ENCODE data around the gene CCDC186. TPM values are rescaled to one million over a fixed set of nuclear protein-coding genes. Genes with fewer than 3 reads are reported as not detected.

The CCDC186 gene
- total and polyA plus RNA-seq, 4 donors: 5.3 to 96.7 (median 15.1) TPM

- Histone ChIP-seq H3K27me3 (ENCODE audit: control insufficient read depth in 3 of 3, insufficient read depth in 3 of 3, low read length in 2 of 3) (no peaks in the 10 kb centered on the region), H3K36me3 (ENCODE audit: control insufficient read depth in 4 of 4, insufficient read depth in 4 of 4, low read length in 4 of 4) (peaks cover 0 to 4% (median 2%) of the 10 kb centered on the region in 4 donors), H3K27ac (ENCODE audit: low read depth in 1 of 2, low read length in 1 of 2) (no peak overlapping the region), H3K9ac (ENCODE audit: insufficient read depth in 1 of 2, low read length in 2 of 2) (no peak overlapping the region), H3K9me3 (ENCODE audit: control insufficient read depth in 4 of 4, insufficient read depth in 3 of 4, low read length in 3 of 4) (peaks cover 0 to 5% (median 0%) of the 10 kb centered on the region in 4 donors), H3K4me3 (no peak overlapping the region), H3K4me1 (ENCODE audit: control insufficient read depth in 5 of 5, insufficient read depth in 5 of 5, low read length in 5 of 5) (peaks cover 0 to 21% (median 8%) of the 10 kb centered on the region in 5 donors)
- no peak for DNase-seq
- TF ChIP-seq CTCF (IDR thresholded peaks at IDR 0.05; ENCODE audit: control extremely low read depth, extremely low read depth): no peak
- WGBS, 2 donors: 88 to 90% methylated on average over 3 of the region's 3 CpGs
- no peak for ATAC-seq (ENCODE audit: insufficient read depth, low FRiP score)
Measured at GRCh38 chr10:114167985-114168384, 6.0 kb downstream of the CCDC186 start.

GRCh38 chr10:114166494-114166893, 7.5 kb downstream of the CCDC186 start:
- H3K27ac ChIP-seq (ENCODE audit: low read depth in 1 of 2, low read length in 1 of 2): no peak overlapping the region
- H3K9ac ChIP-seq (ENCODE audit: insufficient read depth in 1 of 2, low read length in 2 of 2): no peak overlapping the region
- no peaks in the 10 kb centered on the region for H3K27me3 ChIP-seq (ENCODE audit: control insufficient read depth in 3 of 3, insufficient read depth in 3 of 3, low read length in 2 of 3)
- no peak for TF ChIP-seq CTCF (IDR thresholded peaks at IDR 0.05; ENCODE audit: control extremely low read depth, extremely low read depth)
- no peak overlapping the region for H3K4me3 ChIP-seq
- peaks cover 0 to 5% (median 0%) of the 10 kb centered on the region in 4 donors for H3K9me3 ChIP-seq (ENCODE audit: control insufficient read depth in 4 of 4, insufficient read depth in 3 of 4, low read length in 3 of 4)
- H3K36me3 ChIP-seq (ENCODE audit: control insufficient read depth in 4 of 4, insufficient read depth in 4 of 4, low read length in 4 of 4): peaks cover 0 to 4% (median 2%) of the 10 kb centered on the region in 4 donors
- no peak for DNase-seq
- no peak for ATAC-seq (ENCODE audit: insufficient read depth, low FRiP score)
- 52 to 82% methylated on average over 3 of the region's 3 CpGs for WGBS, 2 donors
- peaks cover 0 to 14% (median 3%) of the 10 kb centered on the region in 5 donors for H3K4me1 ChIP-seq (ENCODE audit: control insufficient read depth in 5 of 5, insufficient read depth in 5 of 5, low read length in 5 of 5)

GRCh38 chr10:114166043-114166442, 8.0 kb downstream of the CCDC186 start:
- peak in 2 of 3 donors; percentile 70 to 83 for DNase-seq
- WGBS, 2 donors: 58 to 81% methylated on average over 3 of the region's 3 CpGs
- Histone ChIP-seq H3K4me3 (no peak overlapping the region), H3K27ac (ENCODE audit: low read depth in 1 of 2, low read length in 1 of 2) (no peak overlapping the region), H3K9ac (ENCODE audit: insufficient read depth in 1 of 2, low read length in 2 of 2) (peak overlapping the region in 1 of 2 donors; percentile 23), H3K9me3 (ENCODE audit: control insufficient read depth in 4 of 4, insufficient read depth in 3 of 4, low read length in 3 of 4) (peaks cover 0 to 5% (median 0%) of the 10 kb centered on the region in 4 donors), H3K4me1 (ENCODE audit: control insufficient read depth in 5 of 5, insufficient read depth in 5 of 5, low read length in 5 of 5) (peaks cover 0 to 14% (median 3%) of the 10 kb centered on the region in 5 donors), H3K36me3 (ENCODE audit: control insufficient read depth in 4 of 4, insufficient read depth in 4 of 4, low read length in 4 of 4) (peaks cover 0 to 4% (median 2%) of the 10 kb centered on the region in 4 donors), H3K27me3 (ENCODE audit: control insufficient read depth in 3 of 3, insufficient read depth in 3 of 3, low read length in 2 of 3) (no peaks in the 10 kb centered on the region)
- no peak for TF ChIP-seq CTCF (IDR thresholded peaks at IDR 0.05; ENCODE audit: control extremely low read depth, extremely low read depth)
- ATAC-seq (ENCODE audit: insufficient read depth, low FRiP score): peak; percentile 69

- Histone ChIP-seq H3K4me3 (no peak overlapping the region), H3K9me3 (ENCODE audit: control insufficient read depth in 4 of 4, insufficient read depth in 3 of 4, low read length in 3 of 4) (no peaks in the 10 kb centered on the region), H3K27me3 (ENCODE audit: control insufficient read depth in 3 of 3, insufficient read depth in 3 of 3, low read length in 2 of 3) (no peaks in the 10 kb centered on the region), H3K4me1 (ENCODE audit: control insufficient read depth in 5 of 5, insufficient read depth in 5 of 5, low read length in 5 of 5) (peaks cover 0 to 17% (median 3%) of the 10 kb centered on the region in 5 donors), H3K27ac (ENCODE audit: low read depth in 1 of 2, low read length in 1 of 2) (no peak overlapping the region), H3K36me3 (ENCODE audit: control insufficient read depth in 4 of 4, insufficient read depth in 4 of 4, low read length in 4 of 4) (peaks cover 0 to 4% (median under 1%) of the 10 kb centered on the region in 4 donors), H3K9ac (ENCODE audit: insufficient read depth in 1 of 2, low read length in 2 of 2) (no peak overlapping the region)
- WGBS, 2 donors: 51 to 65% methylated on average over 2 of the region's 2 CpGs
- DNase-seq (no peak), ATAC-seq (ENCODE audit: insufficient read depth, low FRiP score) (no peak)
- TF ChIP-seq CTCF (IDR thresholded peaks at IDR 0.05; ENCODE audit: control extremely low read depth, extremely low read depth): no peak
Measured at GRCh38 chr10:114163062-114163461, 10.9 kb downstream of the CCDC186 start.
